Measurements from ENCODE around the gene TPH2. TPM values are rescaled to one million over a fixed set of nuclear protein-coding genes. Genes with fewer than 3 reads are reported as not detected.

Gene TPH2
- polyA plus RNA-seq, 1 donor (not counting 4 experiments of a cell fraction or from before 2014, with no cell fraction given), result not detected

- Histone ChIP-seq H3K9me1 (ENCODE audit: control insufficient read depth, extremely low read depth, insufficient read depth, low read length) (no peaks in the 10 kb centered on the region), H2AFZ (ENCODE audit: control insufficient read depth, low read length) (no peak overlapping the region), H3K4me2 (ENCODE audit: control insufficient read depth, extremely low read depth, insufficient read depth, low read depth, low read length) (no peak overlapping the region), H3K9me3 (ENCODE audit: control insufficient read depth, low read depth, low read length) (no peaks in the 10 kb centered on the region), H3K27ac (ENCODE audit: control insufficient read depth, insufficient read depth, low read length) (no peak overlapping the region), H3K27me3 (ENCODE audit: control insufficient read depth, extremely low read depth, insufficient read depth, low read length) (no peaks in the 10 kb centered on the region), H3K36me3 (ENCODE audit: control insufficient read depth in 2 of 2, extremely low read depth in 1 of 2, insufficient read depth in 2 of 2, low read length in 2 of 2) (no peaks in the 10 kb centered on the region), H3K79me2 (ENCODE audit: control insufficient read depth, insufficient read depth, low read length) (no peaks in the 10 kb centered on the region), H3K4me3 (ENCODE audit: control insufficient read depth in 2 of 3, extremely low read depth in 1 of 3, insufficient read depth in 2 of 3, low read depth in 1 of 3, low read length in 3 of 3) (no peak overlapping the region), H4K20me1 (ENCODE audit: control insufficient read depth, extremely low read depth, insufficient read depth, low read length) (no peaks in the 10 kb centered on the region), H3K4me1 (ENCODE audit: control insufficient read depth, extremely low read depth, insufficient read depth, low read length) (no peaks in the 10 kb centered on the region), H3K9ac (ENCODE audit: control insufficient read depth, extremely low read depth, insufficient read depth, low read length) (no peak overlapping the region)
- DNase-seq (ENCODE audit: low read depth, low spot score), result no peak
- FAIRE-seq, result no peak
- no peak for TF ChIP-seq CTCF (optimal IDR thresholded peaks at IDR 0.05 in 1 of 3, IDR thresholded peaks at IDR 0.05 in 1 of 3, conservative IDR thresholded peaks at IDR 0.05 in 1 of 3; ENCODE audit: extremely low read depth in 1 of 3, insufficient read depth in 2 of 3, low read length in 3 of 3)
- TF ChIP-seq EZH2 (IDR thresholded peaks at IDR 0.05; ENCODE audit: low read length), result no peak
- dilution Hi-C loops (cut with MboI; ENCODE audit: extremely low pct_ligation_motif_present, low sequenced_read_pairs), result no loop called here
Observed at GRCh38 chr12:72075891-72076557, 137.4 kb downstream of the TPH2 start.

- Histone ChIP-seq H3K79me2 (ENCODE audit: control insufficient read depth, insufficient read depth, low read length) (no peaks in the 10 kb centered on the region), H3K4me3 (ENCODE audit: control insufficient read depth in 2 of 3, extremely low read depth in 1 of 3, insufficient read depth in 2 of 3, low read depth in 1 of 3, low read length in 3 of 3) (no peak overlapping the region), H2AFZ (ENCODE audit: control insufficient read depth, low read length) (no peak overlapping the region), H3K4me1 (ENCODE audit: control insufficient read depth, extremely low read depth, insufficient read depth, low read length) (no peaks in the 10 kb centered on the region), H3K4me2 (ENCODE audit: control insufficient read depth, extremely low read depth, insufficient read depth, low read depth, low read length) (no peak overlapping the region), H3K27me3 (ENCODE audit: control insufficient read depth, extremely low read depth, insufficient read depth, low read length) (no peaks in the 10 kb centered on the region), H3K9me1 (ENCODE audit: control insufficient read depth, extremely low read depth, insufficient read depth, low read length) (no peaks in the 10 kb centered on the region), H4K20me1 (ENCODE audit: control insufficient read depth, extremely low read depth, insufficient read depth, low read length) (no peaks in the 10 kb centered on the region), H3K9me3 (ENCODE audit: control insufficient read depth, low read depth, low read length) (no peaks in the 10 kb centered on the region), H3K36me3 (ENCODE audit: control insufficient read depth in 2 of 2, extremely low read depth in 1 of 2, insufficient read depth in 2 of 2, low read length in 2 of 2) (no peaks in the 10 kb centered on the region), H3K9ac (ENCODE audit: control insufficient read depth, extremely low read depth, insufficient read depth, low read length) (no peak overlapping the region), H3K27ac (ENCODE audit: control insufficient read depth, insufficient read depth, low read length) (no peak overlapping the region)
- DNase-seq (ENCODE audit: low read depth, low spot score), result no peak
- no peak for TF ChIP-seq CTCF (optimal IDR thresholded peaks at IDR 0.05 in 1 of 3, IDR thresholded peaks at IDR 0.05 in 1 of 3, conservative IDR thresholded peaks at IDR 0.05 in 1 of 3; ENCODE audit: extremely low read depth in 1 of 3, insufficient read depth in 2 of 3, low read length in 3 of 3)
- no peak for TF ChIP-seq EZH2 (IDR thresholded peaks at IDR 0.05; ENCODE audit: low read length)
- dilution Hi-C loops (cut with MboI; ENCODE audit: extremely low pct_ligation_motif_present, low sequenced_read_pairs), result no loop called here
- no peak for FAIRE-seq
Observed at GRCh38 chr12:72076558-72076915, 137.9 kb downstream of the TPH2 start.

All from keratinocyte (primary cell).